Stimulated activated naive B cell treated with anti-CD40 and anti-IgM and Interleukin-4, amounts not matched to agents 10 μg/mL and 1 μg/mL and 100 μg/mL, for 72 hours (primary cell): ENCODE results near the gene EGLN3.
A peak's percentile ranks its signal among the peaks of the same experiment; 100 is the strongest.
"Not testable (repeated sequence)": the region's sequence is repeated elsewhere in the genome, so short reads cannot be mapped to it uniquely, and the experiment has no call there.

ENCODE experiments used
- ATAC-seq, 2 donors: fragments of 150-1000 bp; cut with Tn5 transposase; replicated peaks; 2 replicates each; pipeline ENCODE4 v1.10.0; 2021; ENCODE audit warnings: moderate library complexity in 1 of 2
- DNase-seq: peaks from one replicate; pipeline ENCODE4 v3.0.0; 2021
- H3K27ac Mint-ChIP-seq: one replicate; pipeline ENCODE4 v1.8.0; 2022; ENCODE audit warnings: mild to moderate bottlenecking, mixed read lengths
- H3K27me3 Mint-ChIP-seq, 2 donors: one replicate each; pipeline ENCODE4 v1.8.0; 2022; ENCODE audit warnings: mixed read lengths in 2 of 2
- H3K36me3 Mint-ChIP-seq, 2 donors: one replicate each; pipeline ENCODE4 v1.8.0; 2022; ENCODE audit warnings: mixed read lengths in 2 of 2, mild to moderate bottlenecking in 1 of 2
- H3K4me1 Mint-ChIP-seq, 2 donors: one replicate each; pipeline ENCODE4 v1.8.0; 2022; ENCODE audit warnings: mixed read lengths in 2 of 2, mild to moderate bottlenecking in 1 of 2
- H3K4me3 Mint-ChIP-seq, 2 donors: one replicate each; pipeline ENCODE4 v1.8.0; 2022; ENCODE audit warnings: mild to moderate bottlenecking in 2 of 2, mixed read lengths in 2 of 2, moderate library complexity in 1 of 2
- H3K9me3 Mint-ChIP-seq, 2 donors: one replicate each; pipeline ENCODE4 v1.8.0; 2022; ENCODE audit warnings: mixed read lengths in 2 of 2, mild to moderate bottlenecking in 1 of 2

The EGLN3 gene

DNA sequence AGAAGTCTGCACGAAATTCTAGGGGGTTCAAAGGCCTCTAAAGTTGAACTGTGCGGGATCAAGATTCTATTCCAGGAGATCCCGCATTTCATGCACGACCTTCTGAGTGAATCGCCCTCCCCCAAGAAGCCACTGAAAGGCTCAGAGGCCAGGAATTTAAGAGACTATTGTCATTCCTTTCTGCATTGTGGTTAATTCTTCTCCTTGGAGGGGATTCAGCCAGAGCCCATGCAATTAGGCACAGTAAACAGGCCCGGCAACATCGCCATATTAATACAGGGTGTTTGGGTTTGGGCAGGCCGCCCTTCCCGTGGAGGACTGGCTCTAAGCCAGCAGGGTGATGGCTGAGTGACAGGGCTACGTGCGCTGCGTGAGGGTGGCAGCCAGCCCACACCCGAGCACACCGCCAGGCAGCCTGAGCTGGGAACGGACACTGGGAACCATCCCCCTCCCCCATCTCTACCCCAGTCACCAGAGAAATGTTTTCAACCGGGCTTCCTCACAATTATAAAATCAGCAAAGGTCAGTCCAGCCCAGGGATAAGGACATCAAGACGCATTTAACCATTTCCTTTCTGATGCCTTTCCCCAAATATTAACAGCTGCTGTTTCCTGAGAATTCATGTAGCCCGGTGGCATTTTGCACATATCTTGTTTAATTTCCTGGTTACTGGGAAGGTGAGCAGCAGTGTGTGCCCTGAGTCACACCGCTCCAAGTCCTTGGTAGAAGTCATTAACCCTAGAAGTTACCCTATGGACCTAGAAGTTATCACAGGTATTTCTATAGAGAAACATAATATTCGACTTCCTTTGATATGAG, 12.5 kb downstream of the EGLN3 start:
- Mint-ChIP-seq H3K4me1 (peaks cover 0 to 6% of the 10 kb centered on the region in 2 donors), H3K4me3 (peak overlapping the region in 1 of 2 donors; percentile 54), H3K9me3 (no peaks in the 10 kb centered on the region), H3K27ac (no peak overlapping the region), H3K27me3 (peaks cover 10 to 16% of the 10 kb centered on the region in 2 donors), H3K36me3 (no peaks in the 10 kb centered on the region)
- DNase-seq (no peak), ATAC-seq (no peak)

DNA sequence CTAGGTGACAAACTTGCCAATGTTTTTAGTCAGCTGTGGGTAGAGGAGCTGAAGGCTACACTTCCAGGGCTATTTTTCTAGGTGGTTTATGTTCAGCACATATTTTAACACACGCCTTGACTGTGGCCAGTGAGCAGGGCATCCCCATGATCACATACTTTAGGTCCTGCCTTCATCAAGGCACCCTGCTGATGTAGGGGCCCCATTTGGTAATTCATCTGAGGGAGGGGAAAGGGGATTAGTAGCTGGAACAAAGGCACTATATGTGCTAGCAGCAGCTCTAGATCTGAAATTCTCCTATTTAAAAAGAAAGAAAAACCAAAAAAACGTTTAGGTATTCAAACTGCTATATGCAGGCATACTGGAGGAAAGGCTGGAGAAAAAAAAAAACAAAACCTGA, 14.5 kb downstream of the EGLN3 start:
- Mint-ChIP-seq H3K27me3 (peaks cover 5 to 11% of the 10 kb centered on the region in 2 donors), H3K36me3 (no peaks in the 10 kb centered on the region), H3K4me1 (peaks cover 0 to 6% of the 10 kb centered on the region in 2 donors), H3K4me3 (no peak overlapping the region), H3K27ac (no peak overlapping the region), H3K9me3 (no peaks in the 10 kb centered on the region)
- ATAC-seq (no peak), DNase-seq (no peak)

DNA sequence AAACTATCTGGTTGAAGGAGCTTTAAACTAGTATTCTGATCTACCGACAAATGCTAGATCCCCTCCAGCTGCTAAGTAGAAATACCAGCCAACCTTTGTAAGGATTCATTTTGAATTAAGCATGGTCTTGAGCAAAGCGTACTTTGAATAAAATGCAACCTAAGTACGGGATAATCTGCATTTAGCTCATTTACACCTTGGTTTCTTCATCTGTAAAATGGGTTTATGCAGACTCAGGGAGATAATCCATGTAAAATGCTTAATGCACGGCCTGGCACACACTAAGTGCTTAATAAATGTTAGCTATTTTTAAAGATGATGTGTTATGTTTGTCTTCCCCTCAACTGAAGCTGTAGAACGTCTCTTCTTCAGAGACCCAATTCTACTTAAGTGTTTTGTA, 15.9 kb downstream of the EGLN3 start:
- Mint-ChIP-seq H3K4me3 (no peak overlapping the region), H3K36me3 (no peaks in the 10 kb centered on the region), H3K4me1 (peaks cover 0 to 6% of the 10 kb centered on the region in 2 donors), H3K27ac (no peak overlapping the region), H3K27me3 (peaks cover 0 to 4% of the 10 kb centered on the region in 2 donors), H3K9me3 (no peaks in the 10 kb centered on the region)
- ATAC-seq (no peak), DNase-seq (no peak)

DNA sequence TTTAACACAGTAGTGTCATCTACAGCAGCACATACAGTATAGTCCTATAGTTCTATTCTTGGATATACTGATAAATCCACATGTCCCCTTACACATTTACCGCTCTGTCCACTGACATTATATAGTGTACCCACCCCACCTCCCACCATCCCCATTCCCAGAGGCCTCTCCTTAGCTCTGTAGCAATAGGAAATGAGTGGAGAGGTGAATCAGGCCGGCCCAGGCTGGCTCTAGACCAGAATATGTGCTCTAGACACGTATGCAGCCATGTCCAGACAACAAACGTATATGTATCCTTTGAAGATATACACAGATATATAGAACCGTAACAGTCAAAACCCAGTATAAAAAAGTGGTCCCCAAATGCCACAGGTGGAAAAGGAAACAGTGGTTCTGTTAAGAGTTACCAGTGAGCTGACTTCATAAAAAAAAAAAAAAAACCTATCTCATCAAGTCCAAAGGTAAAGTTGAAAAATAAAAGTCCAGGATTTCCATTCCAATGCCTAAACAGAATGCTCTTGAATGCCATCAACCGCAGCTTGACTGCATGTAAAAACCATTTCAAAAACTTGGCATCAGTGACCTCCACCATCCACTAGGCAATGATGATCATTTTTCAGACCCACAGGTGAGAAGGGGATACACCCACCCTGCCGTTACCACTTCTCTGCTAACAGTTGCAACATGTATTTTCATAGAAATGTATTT, 16.7 kb downstream of the EGLN3 start:
- Mint-ChIP-seq H3K27me3 (no peaks in the 10 kb centered on the region), H3K4me1 (peaks cover 0 to 6% of the 10 kb centered on the region in 2 donors), H3K9me3 (no peaks in the 10 kb centered on the region), H3K27ac (no peak overlapping the region), H3K4me3 (no peak overlapping the region), H3K36me3 (no peaks in the 10 kb centered on the region)
- DNase-seq: no peak
- ATAC-seq: no peak

- DNase-seq (no peak), ATAC-seq (no peak)
- no peaks in the 10 kb centered on the region for H3K9me3 Mint-ChIP-seq
- peaks cover 0 to 3% of the 10 kb centered on the region in 2 donors for H3K4me1 Mint-ChIP-seq
- no peak overlapping the region for H3K4me3 Mint-ChIP-seq
- H3K27ac Mint-ChIP-seq: no peak overlapping the region
- no peaks in the 10 kb centered on the region for H3K36me3 Mint-ChIP-seq
- H3K27me3 Mint-ChIP-seq: no peaks in the 10 kb centered on the region
Measured at GRCh38 chr14:33933386-33933933, 17.4 kb downstream of the EGLN3 start.

DNA sequence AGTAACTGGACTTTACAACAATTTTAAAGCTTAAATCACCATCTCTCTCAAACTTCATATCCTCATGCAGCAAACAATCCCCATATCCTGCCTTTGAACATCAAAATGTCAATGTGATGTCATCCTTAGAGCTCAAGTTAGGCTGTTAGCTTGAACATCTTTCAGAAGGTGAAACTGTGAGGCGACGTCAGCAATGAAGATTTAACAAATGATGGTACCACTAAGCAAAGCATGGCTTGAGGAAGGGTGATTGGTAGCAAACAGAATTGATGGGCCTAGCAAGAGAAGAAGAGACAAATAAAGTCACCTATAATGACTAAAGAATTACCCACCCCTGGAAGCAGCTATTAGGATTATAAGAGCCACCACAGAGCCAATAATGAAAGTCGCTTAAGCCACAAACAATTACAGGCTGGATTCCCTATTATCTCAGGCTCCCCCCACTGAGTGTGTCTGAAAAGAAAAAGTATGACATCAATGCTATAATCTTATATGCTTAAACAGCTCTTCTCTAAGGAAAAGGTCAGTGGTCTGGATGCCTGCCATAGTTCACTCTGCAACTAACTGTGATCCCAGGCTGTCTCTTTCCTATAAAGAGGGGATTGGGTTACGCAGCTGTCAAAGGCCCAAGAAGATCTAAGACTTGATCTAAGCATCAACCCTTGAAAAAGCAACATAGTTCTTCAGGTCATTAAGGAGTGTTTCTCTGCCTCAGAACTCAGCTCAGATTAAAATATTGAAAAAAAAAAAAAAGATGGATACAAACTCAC, 18.1 kb downstream of the EGLN3 start:
- no peak overlapping the region for H3K4me3 Mint-ChIP-seq
- no peak overlapping the region for H3K27ac Mint-ChIP-seq
- no peak for ATAC-seq
- H3K9me3 Mint-ChIP-seq: no peaks in the 10 kb centered on the region
- H3K36me3 Mint-ChIP-seq: no peaks in the 10 kb centered on the region
- no peak for DNase-seq
- no peaks in the 10 kb centered on the region for H3K4me1 Mint-ChIP-seq
- H3K27me3 Mint-ChIP-seq: no peaks in the 10 kb centered on the region

- DNase-seq (no peak), ATAC-seq (no peak)
- Mint-ChIP-seq H3K4me1 (no peaks in the 10 kb centered on the region), H3K4me3 (no peak overlapping the region), H3K36me3 (no peaks in the 10 kb centered on the region), H3K27me3 (no peaks in the 10 kb centered on the region), H3K9me3 (no peaks in the 10 kb centered on the region), H3K27ac (no peak overlapping the region)
Measured at GRCh38 chr14:33932033-33932432, 18.8 kb downstream of the EGLN3 start.

- Mint-ChIP-seq H3K27me3 (no peaks in the 10 kb centered on the region), H3K4me1 (no peaks in the 10 kb centered on the region), H3K9me3 (no peaks in the 10 kb centered on the region), H3K36me3 (no peaks in the 10 kb centered on the region), H3K4me3 (no peak overlapping the region), H3K27ac (no peak overlapping the region)
- DNase-seq: no peak
- ATAC-seq: no peak
Measured at GRCh38 chr14:33931461-33931860, 19.4 kb downstream of the EGLN3 start.

DNA sequence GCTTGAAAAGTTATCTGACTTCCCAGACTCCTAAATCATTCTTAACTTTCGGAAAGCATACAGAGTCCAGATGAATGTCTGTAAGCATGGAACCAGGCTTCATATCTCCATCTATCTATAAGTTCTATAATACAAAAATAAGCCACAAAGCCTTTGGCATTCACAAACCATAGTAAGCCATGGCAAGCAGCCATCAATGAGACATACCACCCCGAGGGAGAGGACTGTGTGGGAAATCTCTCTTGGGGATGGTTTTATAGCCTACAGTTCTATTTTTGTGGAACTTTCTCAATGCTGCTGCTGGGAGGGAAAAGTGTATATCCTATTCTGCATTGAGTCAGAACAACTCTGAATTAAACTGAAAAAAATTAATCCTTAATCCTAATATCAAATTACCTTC, 20.4 kb downstream of the EGLN3 start:
- no peak overlapping the region for H3K27ac Mint-ChIP-seq

DNA sequence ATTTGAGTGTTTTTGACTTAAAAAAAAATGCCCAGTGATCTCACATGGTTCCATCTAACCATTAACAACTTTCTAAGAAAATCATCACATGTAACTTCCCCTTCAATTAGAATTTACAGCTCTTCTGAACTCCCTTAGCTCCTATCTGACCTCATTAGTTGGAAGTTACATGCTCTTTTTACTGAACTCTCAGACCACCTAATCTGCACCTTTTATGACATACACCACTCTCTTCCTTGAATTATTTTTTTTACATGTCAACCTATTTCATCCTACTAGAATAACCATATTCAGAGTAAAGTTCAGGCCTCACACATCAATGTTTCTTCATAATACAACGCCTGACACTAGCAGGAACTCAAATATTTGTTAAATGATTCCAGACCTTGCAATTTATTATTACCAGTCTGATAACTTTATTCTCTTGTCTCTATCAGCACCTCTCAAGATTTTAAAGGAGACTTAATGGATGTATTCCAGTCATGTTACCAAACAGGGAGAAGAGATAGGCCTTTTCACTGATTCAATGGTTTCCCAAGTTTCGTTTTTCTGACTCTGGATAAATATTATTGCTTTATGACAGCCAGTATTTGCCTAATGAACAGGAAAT, 21.0 kb downstream of the EGLN3 start:
- no peaks in the 10 kb centered on the region for H3K27me3 Mint-ChIP-seq
- no peak for DNase-seq
- no peak overlapping the region for H3K4me3 Mint-ChIP-seq
- H3K4me1 Mint-ChIP-seq: peaks cover 0 to under 1% of the 10 kb centered on the region in 2 donors
- no peaks in the 10 kb centered on the region for H3K36me3 Mint-ChIP-seq
- no peak for ATAC-seq
- H3K27ac Mint-ChIP-seq: no peak overlapping the region
- no peaks in the 10 kb centered on the region for H3K9me3 Mint-ChIP-seq

More for the DNA sequence above, 20.4 kb downstream of the EGLN3 start:
- Mint-ChIP-seq H3K9me3 (no peaks in the 10 kb centered on the region), H3K4me1 (no peaks in the 10 kb centered on the region), H3K36me3 (no peaks in the 10 kb centered on the region), H3K4me3 (no peak overlapping the region), H3K27me3 (no peaks in the 10 kb centered on the region)
- no peak for ATAC-seq
- DNase-seq: no peak

DNA sequence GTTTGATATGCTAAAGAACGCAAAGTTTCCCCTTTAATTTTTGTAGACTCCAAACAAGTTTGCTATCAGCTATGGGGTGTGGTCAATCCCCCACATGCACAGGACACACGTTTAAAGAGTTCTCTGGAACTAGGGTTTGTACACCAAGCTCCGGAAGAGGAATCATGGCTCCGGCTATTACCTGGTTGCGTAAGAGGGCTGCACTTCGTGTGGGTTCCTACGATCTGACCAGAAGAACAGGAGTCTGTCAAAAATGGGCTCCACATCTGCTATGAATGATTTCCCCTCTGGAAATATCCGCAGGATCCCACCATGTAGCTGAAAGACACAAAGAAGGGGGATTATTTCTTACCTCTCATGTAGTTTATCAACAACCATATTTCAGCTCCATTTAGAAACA, 22.0 kb downstream of the EGLN3 start:
- DNase-seq (no peak), ATAC-seq (no peak)
- H3K4me3 Mint-ChIP-seq: no peak overlapping the region
- H3K27ac Mint-ChIP-seq: no peak overlapping the region
- H3K4me1 Mint-ChIP-seq: peaks cover 0 to 2% of the 10 kb centered on the region in 2 donors
- no peaks in the 10 kb centered on the region for H3K27me3 Mint-ChIP-seq
- no peaks in the 10 kb centered on the region for H3K36me3 Mint-ChIP-seq
- H3K9me3 Mint-ChIP-seq: no peaks in the 10 kb centered on the region

DNA sequence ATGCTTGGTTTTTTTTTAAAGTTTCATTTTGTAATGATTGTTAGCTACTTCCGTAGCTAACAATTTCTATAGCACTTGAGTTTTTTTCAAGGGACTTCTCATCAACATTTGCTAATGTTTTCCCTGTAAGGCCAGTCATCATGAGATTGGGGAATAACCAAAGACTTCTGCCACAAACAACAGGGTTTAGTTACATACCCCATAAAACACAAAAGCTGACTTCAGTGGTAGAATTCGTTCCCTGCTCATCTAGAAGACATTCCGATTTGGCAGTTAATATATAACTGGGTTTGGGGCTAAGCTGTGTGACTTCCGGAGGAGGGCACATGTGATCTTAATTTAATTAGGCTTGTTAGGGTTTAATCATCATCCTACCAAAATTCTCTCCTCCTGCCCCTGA, 22.9 kb downstream of the EGLN3 start:
- peaks cover 0 to 2% of the 10 kb centered on the region in 2 donors for H3K4me1 Mint-ChIP-seq
- ATAC-seq (no peak), DNase-seq (no peak)
- no peak overlapping the region for H3K4me3 Mint-ChIP-seq
- no peaks in the 10 kb centered on the region for H3K27me3 Mint-ChIP-seq
- H3K36me3 Mint-ChIP-seq: no peaks in the 10 kb centered on the region
- H3K27ac Mint-ChIP-seq: no peak overlapping the region
- no peaks in the 10 kb centered on the region for H3K9me3 Mint-ChIP-seq

GRCh38 chr14:33926967-33927366, 23.9 kb downstream of the EGLN3 start:
- not testable (repeated sequence) for H3K36me3 Mint-ChIP-seq, DNase-seq, ATAC-seq, H3K9me3 Mint-ChIP-seq, H3K27me3 Mint-ChIP-seq, H3K4me3 Mint-ChIP-seq, H3K27ac Mint-ChIP-seq, H3K4me1 Mint-ChIP-seq

- ATAC-seq: no peak
- H3K4me1 Mint-ChIP-seq: peaks cover 0 to 2% of the 10 kb centered on the region in 2 donors
Measured at GRCh38 chr14:33925946-33926345, 24.9 kb downstream of the EGLN3 start.

More at GRCh38 chr14:33925946-33926345, 24.9 kb downstream of the EGLN3 start:
- Mint-ChIP-seq H3K27me3 (no peaks in the 10 kb centered on the region), H3K27ac (no peak overlapping the region), H3K9me3 (no peaks in the 10 kb centered on the region), H3K36me3 (no peaks in the 10 kb centered on the region), H3K4me3 (no peak overlapping the region)
- DNase-seq: no peak
